ENCODE measurements around the gene AGAP1. TPM values are rescaled to one million over a fixed set of nuclear protein-coding genes. Genes with fewer than 3 reads are reported as not detected.

Gene AGAP1
- total RNA-seq, 1 experiment from 2014 or later = 25.8 TPM

GRCh38 chr2:236070236-236070635, 576.4 kb downstream of the AGAP1 start:
- Mint-ChIP-seq H3K27me3 (ENCODE audit: low read depth) (no peaks in the 10 kb centered on the region), H3K36me3 (ENCODE audit: insufficient read depth in 1 of 3, low read depth in 3 of 3) (no peaks in the 10 kb centered on the region; a peak in 2 of 7 replicates), H3K4me1 (peaks cover 18% of the 10 kb centered on the region in 2 experiments), H3K9me3 (no peaks in the 10 kb centered on the region), H3K27ac (no peak overlapping the region), H3K4me3 (no peak overlapping the region)
- TF ChIP-seq CTCF (conservative IDR thresholded peaks at IDR 0.05) = no peak
- Histone ChIP-seq H3K14ac (ENCODE audit: insufficient read depth, low read length) (no peak overlapping the region), H4K91ac (ENCODE audit: insufficient read length, low read depth, low read length) (no peak overlapping the region), H2BK15ac (ENCODE audit: low read depth, low read length) (no peak overlapping the region), H2AK5ac (ENCODE audit: insufficient read length, low read length) (no peak overlapping the region), H2BK20ac (ENCODE audit: low read depth, low read length, poor library complexity, severe bottlenecking) (no peak overlapping the region), H3K18ac (ENCODE audit: insufficient read length, low read depth, low read length) (no peak overlapping the region), H3T11ph (ENCODE audit: low read length) (no peak overlapping the region), H3K4me1 (ENCODE audit: insufficient read depth, low read length) (peaks cover 7% of the 10 kb centered on the region; the same call in 1 of the 2 replicates), H3K9me3 (ENCODE audit: control insufficient read depth, low read depth, low read length) (no peaks in the 10 kb centered on the region), H2BK5ac (ENCODE audit: insufficient read length, low read length) (no peak overlapping the region), H4K20me1 (ENCODE audit: control insufficient read depth, insufficient read depth, insufficient read length) (no peaks in the 10 kb centered on the region), H4K8ac (replicated peaks; ENCODE audit: insufficient read length, low read depth, low read length) (no peak overlapping the region), H3K56ac (ENCODE audit: insufficient read length, low read depth, low read length) (no peak overlapping the region), H2BK12ac (ENCODE audit: insufficient read length, low read depth, low read length) (no peak overlapping the region), H3K4me2 (ENCODE audit: insufficient read depth, insufficient read length, low read length) (no peak overlapping the region), H3K27ac (ENCODE audit: insufficient read length, low read depth, low read length) (no peak overlapping the region), H3K9ac (ENCODE audit: extremely low read depth, insufficient read length, low read length) (no peak overlapping the region), H2AFZ (ENCODE audit: low read length) (no peak overlapping the region), H3K23ac (ENCODE audit: insufficient read length, low read depth, low read length) (no peak overlapping the region), H3K4ac (ENCODE audit: low read depth, low read length) (no peak overlapping the region), H2BK120ac (ENCODE audit: low read depth, low read length, poor library complexity, severe bottlenecking) (no peak overlapping the region), H3K79me1 (ENCODE audit: insufficient read depth, low read depth, low read length, poor library complexity, severe bottlenecking) (no peaks in the 10 kb centered on the region), H3K79me2 (ENCODE audit: insufficient read depth, low read length) (no peaks in the 10 kb centered on the region), H4K5ac (ENCODE audit: insufficient read length, low read depth, low read length) (no peak overlapping the region), H3K23me2 (ENCODE audit: insufficient read length, low read depth, low read length, poor library complexity, severe bottlenecking) (no peaks in the 10 kb centered on the region), H3K27me3 (ENCODE audit: insufficient read depth, low read length) (no peaks in the 10 kb centered on the region)
- DNase-seq = no peak
- no CpG with 5 or more reads among the region's 7 CpGs for WGBS (ENCODE audit: extremely low coverage, insufficient read length, low lambda C conversion rate)

All from H9 (cell line).